Heart left ventricle (tissue), 16 donors: ENCODE data around the gene CALM3. TPM values are rescaled to one million over a fixed set of nuclear protein-coding genes. Genes with fewer than 3 reads are reported as not detected.
"Not testable (repeated sequence)": the region's sequence is repeated elsewhere in the genome, so short reads cannot be mapped to it uniquely, and the experiment has no call there.

Experiments
- ATAC-seq, 4 donors: fragments of 200-7000 bp; cut with Tn5 transposase; one replicate each; pipeline ENCODE4 v1.9.1; 2020 to 2022; ENCODE audit warnings: moderate library complexity in 4 of 4, mild to moderate bottlenecking in 3 of 4, moderate number of reproducible peaks in 1 of 4
- DNase-seq, 5 donors: peaks; one replicate each; pipeline ENCODE4 v3.0.0-alpha.2; 2020
- H3K27ac ChIP-seq, 12 donors: fragments of 200-600 bp; sonication (generic) in 4 of 12; one replicate each; pipeline versions ENCODE4 v1.5.0 to v1.8.0; 2016 to 2022; ENCODE audit warnings: mild to moderate bottlenecking in 2 of 12
- H3K27me3 ChIP-seq, 9 donors: fragments of 200-600 bp; sonication (generic) in 2 of 9; one replicate each; pipeline versions ENCODE4 v1.5.1 to v1.8.0; 2016 to 2022; ENCODE audit warnings: mild to moderate bottlenecking in 3 of 9
- H3K36me3 ChIP-seq, 9 donors: fragments of 200-600 bp; sonication (generic) in 2 of 9; one replicate each; pipeline versions ENCODE4 v1.5.0 to v1.8.0; 2018 to 2022; ENCODE audit warnings: mild to moderate bottlenecking in 2 of 9
- H3K4me1 ChIP-seq, 12 donors: fragments of 200-600 bp; sonication (generic) in 4 of 12; one replicate each; pipeline versions ENCODE4 v1.5.0 to v1.8.0; 2016 to 2022; ENCODE audit warnings: mild to moderate bottlenecking in 3 of 12
- H3K4me3 ChIP-seq, 12 donors: fragments of 200-600 bp; sonication (generic) in 4 of 12; one replicate each; pipeline versions ENCODE4 v1.5.0 to v1.8.0; 2017 to 2022; ENCODE audit warnings: mild to moderate bottlenecking in 9 of 12, moderate library complexity in 4 of 12
- H3K9me3 ChIP-seq, 12 donors: fragments of 200-600 bp; sonication (generic) in 4 of 12; one replicate each; pipeline versions ENCODE4 v1.5.0 to v1.8.0; 2016 to 2022; ENCODE audit warnings: mild to moderate bottlenecking in 1 of 12
- CTCF ChIP-seq, 12 donors: fragments of 200-600 bp; sonication (generic) in 4 of 12; IDR thresholded peaks; one replicate each; pipeline versions ENCODE4 v1.5.0 to v1.8.0; 2018 to 2022; ENCODE audit warnings: antibody characterized with exemption in 12 of 12, mild to moderate bottlenecking in 5 of 12
- POLR2A ChIP-seq, 2 donors: fragments of 450-650 bp; IDR thresholded peaks; one replicate each; pipeline ENCODE4 v1.6.1; 2017; ENCODE audit warnings: antibody characterized with exemption in 2 of 2, mild to moderate bottlenecking in 2 of 2, moderate library complexity in 2 of 2
- WGBS, 4 donors: extraction: QIAGEN DNeasy Blood & Tissue Kit in 2 of 4; methylation state at CpG; one replicate each; pipeline versions ENCODE4 v1.1.5 to v1.1.7; 2013 to 2018; 5-methylcytosine and 5-hydroxymethylcytosine counted together
- intact Hi-C, 10 donors: fragments of 100-400 bp; cut with DNase I; formaldehyde crosslinking; loops; one replicate each; pipeline versions ENCODE4 v1.11.1 to v1.14.2; 2022
- polyA plus RNA-seq, 2 donors: library from polyadenylated mRNA; stranded (reverse); fragments of 200-250 nt; gene quantifications; one replicate each; pipeline ENCODE4 v1.2.3, GENCODE V29; 2013
- total RNA-seq, 9 donors: library from RNA; depleted of rRNA in 2 of 9; stranded (reverse); fragments of >200 nt in 2 of 9; fragmentation: NEBNext Ultra II Directional in 3 of 9; extraction: Animal tissue kit (Norgen Biotek cat#: 25700) in 3 of 9; gene quantifications; one replicate each; pipeline versions ENCODE4 v1.1.0 to v1.2.4, GENCODE V29; 2016 to 2023
- donor health status: ischemic (EF 13 %, LVEDD 7.1; RV severe dilation, severe dysfunction).
- donor health status: healthy with polysubstance abuse.
- donor health status: DM: no; HTN: yes; CAD: no.
- donor health status: DM: no; HTN: no; CAD: no.
- donor health status: ischemic (EF 25% LVEDD 6.9; RV normal size, moderate dysfunction).
- donor health status: ischemic (EF 25% LVEDD 5.7; RV mildly dilated, moderate dysfunction).
- donor health status: healthy.
- donor health status: DM: yes; HTN: yes; CAD: no.
- donor health status: ischemic (EF 35%, LVEDD 5.7; RV mildly dilated, moderate dysfunction).
- donor health status: nonischemic (EF 11% LVEDD 7.7; RV severe dilation, severe dysfunction).
- donor health status: DM: yes; HTN: yes; CAD: no.
- donor health status: PGD.
- donor health status: ischemic (EF 29% LVEDD 5.4; RV normal size, mild dysfunction).
- donor health status: nonischemic (EF 23%, LVEDD 6.1; RV moderate dilation, normal function).

CALM3 gene
- total and polyA plus RNA-seq, 11 donors = 204 to 417 (median 290) TPM

GRCh38 chr19:46559203-46559602, 41.9 kb upstream of the CALM3 start:
- Histone ChIP-seq H3K9me3 (peaks cover 0 to 12% (median 0%) of the 10 kb centered on the region in 12 donors), H3K4me1 (peaks cover 0 to 5% (median 0%) of the 10 kb centered on the region in 12 donors), H3K4me3 (no peak overlapping the region), H3K36me3 (no peaks in the 10 kb centered on the region), H3K27ac (no peak overlapping the region), H3K27me3 (no peaks in the 10 kb centered on the region)
- TF ChIP-seq POLR2A (IDR thresholded peaks at IDR 0.05) = no peak
- no peak for TF ChIP-seq CTCF (IDR thresholded peaks at IDR 0.05)
- no peak for ATAC-seq
- 91 to 96% (median 93%) methylated on average over 7 to 9 of the region's 9 CpGs for WGBS, 4 donors
- intact Hi-C loops = no loop called here
- no peak for DNase-seq

GRCh38 chr19:46559675-46560074, 41.5 kb upstream of the CALM3 start:
- H3K27ac ChIP-seq, H3K4me1 ChIP-seq, intact Hi-C loops, DNase-seq, H3K36me3 ChIP-seq, H3K4me3 ChIP-seq, H3K27me3 ChIP-seq, ATAC-seq: not testable (repeated sequence)
- H3K9me3 ChIP-seq = peaks cover 0 to 12% (median 0%) of the 10 kb centered on the region in 12 donors
- WGBS, 4 donors = 90 to 95% (median 92%) methylated on average over 8 of the region's 8 CpGs

DNA sequence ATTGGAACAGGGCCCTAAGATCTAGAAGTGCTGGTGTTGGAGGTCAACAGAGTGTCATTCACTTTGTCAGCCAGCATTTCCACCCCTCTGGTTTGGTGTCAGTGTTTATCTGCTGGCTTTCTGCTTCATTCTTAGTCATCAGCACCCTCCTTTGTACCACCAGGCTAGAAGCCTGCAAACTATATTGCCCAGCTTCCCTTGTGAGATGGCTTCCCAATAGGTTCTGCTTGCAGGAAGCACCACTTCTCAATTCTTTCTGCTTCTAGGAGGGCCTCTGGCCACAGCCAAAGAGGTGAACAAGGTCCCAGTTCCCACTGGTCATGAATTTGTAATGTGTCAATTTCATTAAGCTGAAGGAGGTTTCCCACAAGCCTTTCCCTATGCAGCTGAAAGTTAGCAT, 36.4 kb upstream of the CALM3 start:
- Histone ChIP-seq H3K27ac (no peak overlapping the region), H3K27me3 (no peaks in the 10 kb centered on the region), H3K4me3 (no peak overlapping the region), H3K4me1 (no peaks in the 10 kb centered on the region), H3K36me3 (no peaks in the 10 kb centered on the region), H3K9me3 (no peaks in the 10 kb centered on the region)
- TF ChIP-seq CTCF (IDR thresholded peaks at IDR 0.05) (no peak), POLR2A (IDR thresholded peaks at IDR 0.05) (no peak)
- DNase-seq = no peak
- no peak for ATAC-seq
- intact Hi-C loops = no loop called here

- 55 to 63% (median 58%) methylated on average over 5 of the region's 5 CpGs for WGBS, 4 donors
- no peaks in the 10 kb centered on the region for H3K9me3 ChIP-seq
- no peaks in the 10 kb centered on the region for H3K36me3 ChIP-seq
- no peaks in the 10 kb centered on the region for H3K27me3 ChIP-seq
- DNase-seq = no peak
- TF ChIP-seq POLR2A (IDR thresholded peaks at IDR 0.05) (no peak), CTCF (IDR thresholded peaks at IDR 0.05) (no peak)
- no peak for ATAC-seq
- no peak overlapping the region for H3K27ac ChIP-seq
- intact Hi-C loops = no loop called here
- H3K4me3 ChIP-seq = no peak overlapping the region
- H3K4me1 ChIP-seq = no peaks in the 10 kb centered on the region
Observed at GRCh38 chr19:46571495-46571894, 29.6 kb upstream of the CALM3 start.

- DNase-seq (no peak), ATAC-seq (no peak)
- Histone ChIP-seq H3K36me3 (no peaks in the 10 kb centered on the region), H3K4me3 (no peak overlapping the region), H3K27ac (no peak overlapping the region), H3K27me3 (no peaks in the 10 kb centered on the region), H3K4me1 (no peaks in the 10 kb centered on the region), H3K9me3 (no peaks in the 10 kb centered on the region)
- TF ChIP-seq POLR2A (IDR thresholded peaks at IDR 0.05) (no peak), CTCF (IDR thresholded peaks at IDR 0.05) (no peak)
- intact Hi-C loops = no loop called here
- WGBS, 4 donors = 84 to 91% (median 85%) methylated on average over 8 of the region's 8 CpGs
Observed at GRCh38 chr19:46573679-46574498, 27.2 kb upstream of the CALM3 start.
